Measurements from ENCODE around the gene VPS51.

VPS51 gene

GRCh38 chr11:65077451-65077850 lies 18.6 kb upstream of the VPS51 start:
- no peak for DNase-seq

- DNase-seq: peak; percentile 38
Measured at GRCh38 chr11:65078151-65078550, 17.9 kb upstream of the VPS51 start.

GRCh38 chr11:65078786-65079342 lies 17.1 kb upstream of the VPS51 start:
- DNase-seq: no peak

GRCh38 chr11:65083134-65083833 lies 12.7 kb upstream of the VPS51 start:
- peak; percentile 8 for DNase-seq

- peak; percentile 95 for DNase-seq
Measured at GRCh38 chr11:65083834-65084597, 12.0 kb upstream of the VPS51 start, which contains the start of the genes CDCA5 and ZFPL1. Gene CDCA5, minus strand, starts transcription at chr11:65084040. Its CDS starts 62 bp downstream, at chr11:65083978. Gene ZFPL1, plus strand, starts transcription at chr11:65084222. Its CDS starts 477 bp downstream, at chr11:65084699.

- DNase-seq: peak; percentile 44
Measured at GRCh38 chr11:65084598-65085375, 11.2 kb upstream of the VPS51 start.

GRCh38 chr11:65085446-65085845 lies 10.6 kb upstream of the VPS51 start:
- DNase-seq: no peak

GRCh38 chr11:65086809-65087208 lies 9.2 kb upstream of the VPS51 start:
- DNase-seq: no peak

GRCh38 chr11:65087216-65087615 lies 8.8 kb upstream of the VPS51 start:
- DNase-seq: no peak

- DNase-seq: no peak
Measured at GRCh38 chr11:65087827-65088226, 8.2 kb upstream of the VPS51 start.

- DNase-seq: no peak
Measured at GRCh38 chr11:65089621-65090020, 6.4 kb upstream of the VPS51 start.

GRCh38 chr11:65090628-65091027 lies 5.4 kb upstream of the VPS51 start:
- no peak for DNase-seq

GRCh38 chr11:65095427-65095826 lies 587 bp upstream of the VPS51 start:
- no peak for DNase-seq

- no peak for DNase-seq
Measured at GRCh38 chr11:65096926-65097325, 912 bp downstream of the VPS51 start.

- no peak for DNase-seq
Measured at GRCh38 chr11:65100674-65101350, 4.8 kb downstream of the VPS51 start.

GRCh38 chr11:65102142-65103095 lies 6.4 kb downstream of the VPS51 start:
- DNase-seq: no peak

- no peak for DNase-seq
Measured at GRCh38 chr11:65103476-65103875, 7.5 kb downstream of the VPS51 start.

- DNase-seq: no peak
Measured at GRCh38 chr11:65104628-65105027, 8.6 kb downstream of the VPS51 start.

GRCh38 chr11:65107078-65107477 lies 11.1 kb downstream of the VPS51 start:
- DNase-seq: no peak

GRCh38 chr11:65107751-65108468 lies 11.9 kb downstream of the VPS51 start:
- no peak for DNase-seq

Data from NCI-H146 (cell line).